GM19238 (cell line): ENCODE data around the gene DIDO1.
"Not testable (repeated sequence)": the region's sequence is repeated elsewhere in the genome, so short reads cannot be mapped to it uniquely, and the experiment has no call there.

Experiments used
- DNase-seq: peaks from one replicate; pipeline ENCODE4 v3.0.0; 2011; ENCODE audit warnings: low spot score; ENCODE audit not compliant: insufficient read length

The DIDO1 gene

DNA sequence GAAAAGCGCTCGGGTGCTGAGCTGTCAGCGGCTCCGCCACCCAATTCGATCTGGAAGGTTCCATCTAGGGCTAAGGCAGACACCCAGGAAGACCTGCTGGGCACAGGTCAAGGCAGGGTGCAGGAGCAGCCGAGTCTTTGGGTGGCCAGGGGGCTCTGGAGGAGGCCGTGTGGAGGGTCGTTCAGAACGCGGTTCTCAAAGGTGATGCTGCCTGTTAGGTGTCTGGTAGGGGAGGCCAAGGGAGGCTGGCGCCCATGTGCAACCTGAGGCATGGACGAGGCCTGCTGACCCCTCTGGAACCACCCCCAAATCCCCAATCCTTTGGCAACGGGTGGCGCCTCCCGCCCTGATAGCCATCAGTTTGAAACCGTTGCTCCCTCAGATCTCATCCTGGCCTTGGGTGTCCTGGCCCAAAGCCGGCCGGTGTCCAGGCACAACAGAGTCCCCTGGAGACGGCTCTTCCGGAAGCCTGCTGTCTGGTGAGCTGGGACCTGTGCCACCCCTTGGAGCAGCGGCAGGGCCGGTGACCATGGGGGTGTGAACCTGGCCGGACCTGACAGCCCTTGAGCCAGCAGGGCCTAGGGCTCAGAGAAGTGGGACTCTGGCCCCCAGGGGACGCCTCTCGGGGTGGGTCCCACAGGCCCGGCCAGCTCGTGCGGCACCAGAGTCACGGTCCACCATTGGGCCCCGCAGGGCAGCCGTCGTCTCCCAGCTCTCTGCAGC is 36.7 kb upstream of the DIDO1 start:
- no peak for DNase-seq

DNA sequence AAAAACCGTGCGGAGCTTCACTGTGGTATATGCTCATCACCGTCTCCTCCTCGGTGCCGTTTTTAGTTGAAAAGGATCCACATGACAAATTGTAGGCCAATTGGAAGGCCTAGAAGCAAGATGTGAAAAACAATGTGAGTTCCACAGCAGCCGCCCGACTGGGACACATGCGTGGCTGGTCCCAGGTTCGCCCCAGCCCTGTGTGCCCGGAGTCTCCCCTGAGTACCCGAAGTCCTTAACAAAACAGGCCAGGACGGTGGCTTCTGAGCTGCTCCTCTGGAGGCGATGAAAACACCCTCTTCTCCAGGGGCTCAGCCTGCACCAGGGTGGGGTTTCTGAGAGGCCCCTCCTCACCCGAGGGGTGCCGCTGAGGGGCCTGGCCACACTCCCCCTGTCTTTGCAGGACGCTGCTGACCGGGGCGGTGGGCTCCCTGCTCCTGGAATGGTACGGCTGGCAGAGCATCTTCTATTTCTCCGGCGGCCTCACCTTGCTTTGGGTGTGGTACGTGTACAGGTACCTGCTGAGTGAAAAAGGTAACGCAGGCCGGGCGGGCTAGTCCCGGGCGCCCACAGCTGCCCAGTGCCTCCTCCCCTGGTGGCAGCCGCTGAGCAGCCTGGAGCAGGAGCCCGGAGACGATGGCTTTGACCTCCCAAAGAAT is 36.0 kb upstream of the DIDO1 start:
- no peak for DNase-seq

DNA sequence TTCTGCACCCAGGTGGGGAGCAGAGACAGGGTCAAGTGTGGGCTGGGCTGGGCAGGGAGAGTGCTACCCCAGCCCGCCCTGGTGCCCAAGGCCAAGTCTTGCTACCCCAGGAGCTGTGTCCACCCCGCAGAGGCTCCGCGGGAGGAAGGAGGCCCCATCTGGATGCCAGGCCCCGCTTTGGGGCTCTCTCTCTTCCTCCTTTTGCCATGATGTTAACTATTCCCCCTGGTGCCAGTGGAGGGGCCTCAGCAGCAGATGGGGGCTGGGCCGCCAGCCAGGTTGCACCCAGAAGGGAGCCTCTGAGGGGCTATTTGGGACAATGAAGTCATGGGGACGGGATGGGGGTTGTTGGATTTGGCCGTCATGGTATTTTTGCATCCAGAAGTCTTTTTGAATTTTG is 35.5 kb upstream of the DIDO1 start:
- no peak for DNase-seq

DNA sequence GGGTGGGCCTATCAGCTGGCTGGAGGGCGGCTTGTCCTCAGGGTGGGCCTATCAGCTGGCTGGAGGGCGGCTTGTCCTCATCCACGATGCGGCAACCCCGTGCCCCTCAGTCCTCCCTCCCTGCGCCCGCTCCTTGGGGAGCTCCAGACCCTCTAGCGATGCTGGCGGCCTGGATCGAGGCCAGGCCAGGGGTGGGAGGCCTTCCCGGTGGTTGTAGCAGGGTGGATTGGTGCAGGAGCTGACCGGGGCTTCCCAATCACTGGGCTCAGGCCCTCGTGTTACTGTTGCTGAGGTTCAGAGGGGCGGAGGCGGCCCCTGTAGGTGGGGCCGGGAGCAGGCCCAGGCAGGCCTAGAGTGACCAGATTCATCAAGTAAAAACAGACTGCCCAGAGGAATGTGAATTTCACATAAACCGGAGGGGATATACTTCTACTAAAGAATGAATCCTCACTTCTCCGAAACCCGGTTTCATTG is 35.0 kb upstream of the DIDO1 start:
- DNase-seq = no peak

DNA sequence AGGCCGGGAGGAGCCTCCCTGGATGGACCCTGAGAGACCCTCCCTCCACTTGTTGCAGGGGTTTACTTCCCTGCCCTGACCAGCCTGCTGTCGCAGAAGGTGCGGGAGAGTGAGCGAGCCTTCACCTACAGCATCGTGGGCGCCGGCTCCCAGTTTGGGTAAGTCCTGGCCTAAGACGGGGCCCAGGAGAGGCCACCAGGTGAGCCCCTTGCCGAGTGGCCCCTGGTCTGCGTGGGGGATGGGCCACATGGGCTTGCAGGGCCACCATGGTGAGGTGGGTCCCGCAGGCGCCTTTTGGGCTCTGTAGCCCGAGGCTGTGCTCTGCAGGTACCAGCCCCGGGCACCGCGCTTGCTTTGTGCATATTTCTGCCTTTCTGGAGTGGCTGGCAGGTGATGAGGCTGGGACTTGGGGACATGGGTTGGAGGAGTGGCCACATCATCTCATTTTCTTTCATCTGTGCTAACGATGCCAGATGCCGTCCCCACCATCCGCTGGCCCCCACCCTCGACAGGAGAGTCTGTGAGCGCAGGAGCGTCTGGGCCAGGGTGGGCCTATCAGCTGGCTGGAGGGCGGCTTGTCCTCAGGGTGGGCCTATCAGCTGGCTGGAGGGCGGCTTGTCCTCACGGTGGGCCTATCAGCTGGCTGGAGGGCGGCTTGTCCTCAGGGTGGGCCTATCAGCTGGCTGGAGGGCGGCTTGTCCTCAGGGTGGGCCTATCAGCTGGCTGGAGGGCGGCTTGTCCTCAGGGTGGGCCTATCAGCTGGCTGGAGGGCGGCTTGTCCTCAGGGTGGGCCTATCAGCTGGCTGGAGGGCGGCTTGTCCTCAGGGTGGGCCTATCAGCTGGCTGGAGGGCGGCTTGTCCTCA is 34.4 kb upstream of the DIDO1 start:
- DNase-seq = not testable (repeated sequence)

DNA sequence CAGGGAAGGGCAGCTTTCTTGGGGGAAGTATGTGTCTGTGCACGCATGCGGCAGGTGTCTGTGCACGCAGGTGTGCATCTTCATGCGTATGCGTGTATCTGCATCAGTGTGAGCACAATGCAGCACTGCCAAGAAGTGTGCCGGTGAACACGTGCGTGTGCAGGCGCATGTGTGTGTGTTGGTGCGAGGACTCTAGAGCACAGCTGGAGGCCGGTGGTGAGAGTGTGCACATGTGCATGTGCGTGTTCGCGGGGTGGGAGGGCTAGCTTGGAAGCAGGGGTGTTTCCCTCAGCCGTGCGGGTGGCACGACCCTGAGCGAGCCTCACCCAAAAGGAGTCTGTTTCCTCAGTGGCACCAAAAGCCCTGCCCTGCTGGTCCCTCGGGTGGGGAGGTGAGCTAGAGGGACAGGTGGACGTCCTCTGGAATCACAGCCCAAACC is 33.7 kb upstream of the DIDO1 start:
- DNase-seq = no peak

DNA sequence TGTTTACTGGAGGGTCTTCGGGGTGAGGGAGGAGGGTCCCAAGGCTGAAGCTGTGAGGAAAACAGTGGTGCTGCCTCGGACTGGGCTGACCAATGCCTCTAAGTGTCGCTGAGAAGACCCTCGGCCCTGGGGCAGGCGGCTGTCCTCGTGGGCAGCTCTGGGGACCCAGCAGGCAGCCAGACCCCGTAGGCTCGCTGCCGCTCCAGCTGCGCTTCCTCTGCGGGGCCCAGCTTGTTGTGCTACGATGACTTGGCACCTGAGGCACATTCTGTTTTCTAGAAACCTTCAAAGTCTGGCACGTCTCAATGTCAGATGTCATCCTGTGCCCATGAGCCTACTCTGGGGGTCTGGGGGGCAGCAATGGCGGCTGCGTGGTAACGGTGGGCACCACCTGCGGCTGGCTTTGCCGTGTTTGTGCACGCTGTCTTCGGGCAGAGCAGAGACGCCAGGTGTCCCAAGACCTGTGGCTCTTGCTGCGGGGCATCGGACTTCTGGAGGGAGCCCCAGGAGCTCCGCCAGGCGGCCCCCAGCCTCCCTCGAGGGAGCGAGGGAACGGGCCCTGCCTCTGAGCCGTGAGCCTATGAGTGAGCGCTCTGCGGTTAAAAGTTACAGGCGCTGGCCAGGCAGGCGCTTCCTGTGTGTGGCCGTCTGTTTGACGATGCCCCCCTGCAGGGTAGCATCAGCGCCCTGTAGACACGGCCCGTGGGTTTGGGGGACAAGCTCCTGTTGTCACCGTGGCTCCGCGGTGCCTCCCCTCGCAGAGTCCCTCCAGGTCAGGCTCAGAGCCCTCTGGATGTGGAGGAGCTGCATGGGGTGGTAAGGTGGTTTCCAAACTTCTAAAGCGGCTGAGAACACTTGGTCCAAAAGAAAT is 33.0 kb upstream of the DIDO1 start:
- no peak for DNase-seq

DNA sequence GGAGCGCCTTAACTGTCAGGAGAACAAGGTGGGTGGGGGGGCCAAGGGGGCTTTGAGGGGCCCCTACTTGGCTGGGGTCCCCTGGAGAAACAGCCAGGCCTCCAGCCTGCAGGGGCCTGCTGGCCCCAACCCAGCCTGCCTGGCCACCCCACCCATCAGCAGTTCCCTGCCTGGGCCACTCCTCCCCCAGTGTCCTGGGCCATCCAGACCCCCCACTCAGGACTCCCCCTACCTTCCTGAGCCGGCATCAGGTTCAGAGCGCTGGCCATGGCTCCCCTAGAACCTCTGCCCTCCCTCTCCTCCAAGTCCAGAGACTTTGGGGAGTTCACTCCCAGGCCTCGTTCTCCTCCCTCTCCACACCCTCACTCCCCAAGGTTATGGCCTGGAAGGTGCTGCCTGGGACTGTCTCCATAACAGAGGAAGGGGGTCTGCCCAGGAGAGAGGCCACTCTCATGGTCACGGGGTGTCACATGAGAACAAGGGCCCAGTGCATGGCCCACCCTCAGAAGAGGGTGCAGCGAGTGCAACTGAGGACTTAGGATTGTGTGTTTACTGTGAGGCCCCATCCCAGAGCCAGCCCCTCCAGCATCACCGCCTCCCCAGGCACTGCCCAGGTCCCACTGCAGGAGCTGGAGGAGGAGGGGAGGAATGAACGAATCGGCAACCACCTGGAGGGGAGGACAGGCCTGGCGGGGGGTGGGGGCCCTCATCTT is 32.2 kb upstream of the DIDO1 start:
- DNase-seq = no peak

DNA sequence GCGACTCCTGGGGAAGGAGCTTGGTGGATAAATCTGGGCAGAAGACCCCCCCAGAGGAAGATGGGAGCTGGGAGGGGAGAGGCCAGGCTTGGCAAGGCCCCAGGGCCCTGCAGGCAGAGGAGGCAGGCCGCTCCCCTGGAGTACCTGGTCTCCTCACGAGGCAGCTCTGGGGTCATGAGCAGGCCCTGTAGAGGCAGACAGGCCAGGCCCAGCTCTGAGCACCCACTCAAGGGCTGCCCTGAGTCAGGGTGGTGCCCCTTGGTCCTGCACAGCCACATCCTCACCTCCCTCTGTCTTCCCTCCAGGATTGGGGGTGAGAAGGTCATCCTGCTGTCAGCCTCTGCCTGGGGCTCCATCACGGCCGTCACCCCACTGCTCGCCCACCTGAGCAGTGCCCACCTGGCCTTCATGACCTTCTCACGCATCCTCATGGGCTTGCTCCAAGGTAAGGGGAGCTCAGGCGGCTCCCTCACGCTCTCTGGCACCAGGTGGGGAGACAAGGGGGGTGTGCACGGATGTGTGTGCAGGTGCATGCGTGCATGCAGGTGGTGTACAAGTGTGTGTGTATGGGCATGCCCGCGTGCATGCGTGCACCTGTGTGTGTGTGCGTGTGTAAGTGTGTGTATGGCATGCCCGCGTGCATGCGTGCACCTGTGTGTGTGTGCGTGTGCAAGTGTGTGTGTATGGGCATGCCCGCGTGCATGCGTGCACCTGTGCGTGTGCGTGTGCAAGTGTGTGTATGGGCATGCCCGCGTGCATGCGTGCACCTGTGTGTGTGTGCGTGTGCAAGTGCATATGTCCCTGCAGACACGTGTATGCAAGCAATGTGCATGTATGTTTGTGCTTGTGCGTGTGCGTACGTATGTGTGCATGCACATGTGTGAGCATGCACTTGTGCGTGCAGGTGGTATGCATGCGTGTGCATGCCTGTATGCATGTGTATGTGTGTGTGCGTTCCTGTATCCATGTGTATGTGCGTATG is 31.1 kb upstream of the DIDO1 start:
- no peak for DNase-seq

DNA sequence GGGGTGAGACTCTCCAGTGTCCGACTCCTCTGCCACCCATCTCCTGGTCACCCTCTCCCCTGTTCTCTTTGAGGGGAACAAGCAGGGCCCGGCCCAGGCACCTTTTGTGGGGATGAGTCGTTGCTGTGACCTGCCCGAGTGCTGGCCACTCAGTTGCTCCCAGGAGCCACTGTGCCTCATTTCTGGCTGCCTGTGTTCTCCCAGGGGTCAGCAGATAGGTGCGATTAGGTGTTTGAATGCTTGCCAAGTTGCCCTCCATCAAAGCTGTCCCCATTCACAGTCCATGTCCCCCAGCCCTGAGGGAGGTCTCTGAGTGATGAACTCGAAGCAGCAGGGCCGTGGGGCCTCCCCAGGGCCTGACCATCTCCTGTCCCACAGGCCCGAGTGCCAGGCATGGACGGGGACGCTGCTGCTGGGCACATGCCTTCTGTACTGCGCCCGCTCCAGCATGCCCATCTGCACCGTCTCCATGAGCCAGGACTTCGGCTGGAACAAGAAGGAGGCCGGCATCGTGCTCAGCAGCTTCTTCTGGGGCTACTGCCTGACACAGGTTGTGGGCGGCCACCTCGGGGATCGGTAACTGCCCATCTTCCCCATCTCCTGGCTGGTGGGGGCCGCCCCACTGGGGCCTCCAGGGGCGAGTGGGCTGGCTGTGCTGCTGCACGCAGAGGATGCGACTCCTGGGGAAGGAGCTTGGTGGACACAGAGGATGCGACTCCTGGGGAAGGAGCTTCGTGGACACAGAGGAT is 30.3 kb upstream of the DIDO1 start:
- DNase-seq = no peak

DNA sequence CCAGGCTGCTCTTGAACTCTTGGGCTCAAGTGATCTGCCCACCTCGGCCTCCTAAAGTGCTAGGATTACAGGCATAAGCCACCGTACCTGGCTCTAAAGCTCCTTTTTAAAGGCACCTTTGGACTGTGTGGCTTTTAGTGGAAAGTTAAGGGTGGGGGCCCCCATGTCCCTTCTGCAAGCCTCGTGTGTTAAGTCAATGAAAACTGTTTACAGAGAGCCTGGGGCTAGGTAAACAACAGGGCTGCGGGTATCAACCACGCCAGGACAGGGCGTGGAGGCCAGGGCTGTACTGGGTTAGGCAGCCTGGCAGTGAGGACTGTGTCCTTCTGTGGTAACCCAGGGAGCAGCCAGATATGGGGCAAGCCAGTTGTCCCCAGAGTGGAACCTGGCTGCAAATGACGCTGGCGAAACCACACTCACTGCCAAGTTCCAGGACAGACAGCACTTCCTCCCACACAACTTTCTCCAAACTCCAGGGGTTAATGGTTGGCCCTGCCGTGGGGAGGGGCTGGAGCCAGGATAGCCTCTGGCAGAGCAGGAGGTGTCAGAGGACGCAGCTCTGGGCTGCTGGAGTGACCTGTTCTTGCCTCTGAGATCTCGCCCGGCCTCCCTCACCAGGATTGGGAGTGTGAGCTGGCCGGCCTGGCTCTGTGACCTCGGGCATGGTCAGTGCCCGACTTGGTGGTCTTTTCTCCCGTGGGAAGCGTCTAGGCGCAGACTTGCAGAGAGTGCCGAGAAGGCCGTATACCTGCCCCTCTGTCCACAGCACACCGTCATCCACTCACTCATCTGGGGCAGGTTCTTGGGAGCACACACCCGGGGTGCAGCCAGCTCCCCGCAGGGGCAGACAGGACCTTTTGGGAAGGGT is 29.4 kb upstream of the DIDO1 start:
- no peak for DNase-seq

DNA sequence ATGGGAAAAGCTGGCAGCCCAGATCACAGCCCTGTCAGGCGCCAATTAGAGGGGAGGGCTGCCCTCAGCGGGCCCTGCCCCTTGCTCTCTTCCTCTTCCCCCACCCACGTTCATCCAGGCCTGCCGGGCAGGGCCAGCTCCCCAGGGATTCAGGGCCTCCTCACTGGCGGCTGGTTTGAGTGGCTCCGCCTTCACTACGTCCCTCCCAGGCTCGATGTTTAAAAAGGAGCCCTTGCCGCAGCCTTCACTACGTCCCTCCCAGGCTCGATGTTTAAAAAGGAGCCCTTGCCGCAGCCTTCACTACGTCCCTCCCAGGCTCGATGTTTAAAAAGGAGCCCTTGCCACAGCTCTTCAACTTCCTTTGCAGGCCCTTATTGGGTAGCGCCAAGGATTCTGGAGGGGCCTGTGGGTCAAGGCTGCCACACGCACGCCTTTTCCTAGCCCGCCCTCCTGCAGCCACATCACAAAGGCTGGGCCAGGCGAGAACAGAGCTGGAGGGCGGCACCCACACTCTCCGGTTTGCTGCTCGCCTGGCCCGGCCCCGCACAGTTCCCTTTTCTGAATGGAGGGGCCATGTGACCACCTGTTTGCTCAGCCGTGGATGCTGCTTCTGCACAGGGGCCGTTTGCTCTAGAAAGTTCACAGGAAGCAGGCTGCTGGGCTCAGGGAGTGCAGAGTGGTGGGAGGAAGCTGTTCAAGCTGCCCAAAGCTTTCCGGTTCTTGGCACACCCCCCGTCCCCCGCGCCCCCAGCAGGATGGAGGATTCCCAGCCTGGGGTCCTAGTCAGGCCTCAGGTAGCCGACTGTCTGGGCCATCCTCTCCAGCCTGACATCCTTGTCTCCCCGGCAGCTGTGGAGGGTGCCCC is 27.8 kb upstream of the DIDO1 start:
- peak; percentile 92 for DNase-seq

DNA sequence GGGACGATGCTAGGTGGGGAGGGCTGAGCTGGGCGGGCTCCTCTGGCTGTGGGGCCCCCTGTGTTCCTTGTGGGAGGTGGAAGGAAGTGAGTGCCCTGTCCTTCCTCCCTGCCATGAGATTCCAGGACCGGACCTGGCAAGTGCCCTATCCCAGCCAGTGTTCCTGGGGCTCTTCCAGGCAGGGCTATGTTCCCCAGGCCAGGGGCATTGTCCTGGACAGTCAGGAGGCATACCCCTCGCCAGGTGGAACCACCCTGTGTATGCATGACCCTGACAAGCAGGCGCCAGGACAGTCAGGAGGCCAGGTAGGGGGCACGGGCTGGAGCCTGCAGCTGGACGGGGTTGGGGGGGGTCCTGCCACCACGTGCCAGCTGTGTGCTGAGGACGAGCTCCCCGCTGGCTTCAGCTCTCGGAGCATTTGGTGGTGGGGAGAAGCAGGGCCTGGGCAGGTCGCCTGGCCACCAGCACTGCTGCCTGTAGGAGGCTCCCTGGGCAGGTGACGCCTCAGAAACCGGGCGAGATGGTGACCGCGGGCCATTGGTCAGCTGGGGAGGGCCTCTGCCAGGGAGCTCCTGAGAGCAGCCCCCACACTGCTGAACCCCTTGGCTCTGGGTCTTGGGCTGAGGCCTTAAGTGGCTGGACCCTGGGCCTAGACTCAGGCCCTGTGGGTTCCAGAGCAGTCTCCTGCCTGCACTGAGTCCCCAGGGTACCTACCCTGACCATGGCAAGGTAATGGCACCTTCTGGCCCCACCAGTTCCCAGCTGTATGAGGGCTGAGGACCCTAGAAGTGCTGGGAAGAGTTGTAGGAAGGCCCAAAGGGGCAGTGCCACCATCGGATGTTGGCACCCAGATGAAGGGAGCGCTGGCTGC is 26.9 kb upstream of the DIDO1 start:
- DNase-seq = no peak

DNA sequence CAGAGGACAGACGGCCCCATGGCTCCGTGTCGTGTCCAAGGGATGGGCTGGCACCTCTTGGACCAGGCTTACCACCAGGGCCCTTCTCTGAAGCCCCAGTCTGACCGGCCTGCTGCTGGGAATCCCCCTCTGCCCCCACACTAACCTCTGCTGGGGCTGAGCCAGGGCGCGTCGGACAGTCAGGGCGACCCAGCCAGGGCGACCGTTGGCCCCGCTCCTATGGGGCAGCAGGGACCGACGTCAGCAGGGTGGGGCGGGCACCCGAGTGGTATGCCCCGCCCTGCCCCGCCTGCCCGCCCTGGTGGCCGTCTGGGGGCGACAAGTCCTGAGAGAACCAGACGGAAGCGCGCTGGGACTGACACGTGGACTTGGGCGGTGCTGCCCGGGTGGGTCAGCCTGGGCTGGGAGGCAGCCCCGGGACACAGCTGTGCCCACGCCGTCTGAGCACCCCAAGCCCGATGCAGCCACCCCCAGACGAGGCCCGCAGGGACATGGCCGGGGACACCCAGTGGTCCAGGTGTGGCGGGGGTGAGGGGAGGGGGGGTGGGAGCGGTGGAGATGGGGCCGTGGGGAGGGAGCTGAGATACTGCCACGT is 26.2 kb upstream of the DIDO1 start, which contains the start of gene SLC17A9:
Gene SLC17A9, plus strand, starts transcription at position 337 of the 595 bp plus-strand sequence. Its CDS starts 122 bp downstream, at position 459.
- DNase-seq = peak; percentile 83

DNA sequence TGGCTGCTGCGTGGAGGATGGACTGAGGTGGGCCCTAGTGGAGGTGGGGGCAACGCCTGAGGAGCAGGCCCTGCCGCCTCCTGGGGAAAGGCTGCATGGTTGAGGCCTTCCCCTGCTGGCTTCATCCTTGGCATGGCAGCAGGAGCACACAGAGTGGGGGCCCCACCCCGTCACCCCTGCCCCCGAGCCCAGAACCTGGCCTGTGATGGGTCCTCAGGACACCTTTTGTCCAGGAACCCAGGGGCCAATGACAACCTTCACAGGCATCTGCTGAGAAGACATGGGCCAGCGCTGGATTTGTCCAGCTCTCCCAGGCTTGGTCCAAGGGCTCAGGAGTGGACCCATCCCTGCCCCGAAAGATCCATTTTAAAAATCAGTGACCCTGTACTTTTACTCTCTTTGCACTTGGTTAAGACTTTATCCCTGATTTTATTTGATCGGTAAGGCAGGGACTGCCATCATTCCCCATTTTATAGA is 25.6 kb upstream of the DIDO1 start:
- DNase-seq = no peak
